Subcutaneous abdominal adipose tissue (tissue), 5 donors: ENCODE results near the gene LBP.

Source experiments
- H3K27ac ChIP-seq: one replicate; pipeline ENCODE4 v1.7.0; 2013; ENCODE audit warnings: low read depth, mild to moderate bottlenecking, inconsistent platforms, low read length, moderate library complexity
- H3K27me3 ChIP-seq, 5 donors: one replicate each; pipeline ENCODE4 v1.7.0; 2013; ENCODE audit warnings: low read length in 5 of 5, inconsistent platforms in 1 of 5; ENCODE audit not compliant: control insufficient read depth in 5 of 5, insufficient read depth in 4 of 5
- H3K36me3 ChIP-seq, 5 donors: one replicate each; pipeline ENCODE4 v1.7.0; 2013; ENCODE audit warnings: low read length in 5 of 5; ENCODE audit not compliant: control insufficient read depth in 5 of 5, insufficient read depth in 5 of 5
- H3K4me1 ChIP-seq, 5 donors: one replicate each; pipeline ENCODE4 v1.7.0; 2013; ENCODE audit warnings: low read length in 5 of 5, mild to moderate bottlenecking in 3 of 5, moderate library complexity in 1 of 5; ENCODE audit not compliant: control insufficient read depth in 5 of 5, insufficient read depth in 5 of 5
- H3K4me3 ChIP-seq, 5 donors: one replicate each; pipeline ENCODE4 v1.7.0; 2013; ENCODE audit warnings: low read length in 5 of 5, low read depth in 1 of 5
- H3K9ac ChIP-seq, 5 donors: one replicate each; pipeline ENCODE4 v1.7.0; 2013; ENCODE audit warnings: low read length in 5 of 5, mild to moderate bottlenecking in 4 of 5, moderate library complexity in 3 of 5
- H3K9me3 ChIP-seq, 5 donors: one replicate each; pipeline ENCODE4 v1.7.0; 2013; ENCODE audit warnings: low read length in 5 of 5; ENCODE audit not compliant: control insufficient read depth in 5 of 5
- donor health status: healthy.
- donor health status: healthy.
- donor health status: healthy.
- donor health status: healthy.
- donor health status: healthy.

The LBP gene

GRCh38 chr20:38423541-38423940 is 77.3 kb downstream of the LBP start:
- Histone ChIP-seq H3K9me3 (no peaks in the 10 kb centered on the region), H3K27ac (no peak overlapping the region), H3K4me1 (peaks cover 0 to 7% (median 3%) of the 10 kb centered on the region in 5 donors), H3K4me3 (no peak overlapping the region), H3K27me3 (no peaks in the 10 kb centered on the region), H3K9ac (no peak overlapping the region), H3K36me3 (peaks cover 21 to 99% (median 91%) of the 10 kb centered on the region in 5 donors)

DNA sequence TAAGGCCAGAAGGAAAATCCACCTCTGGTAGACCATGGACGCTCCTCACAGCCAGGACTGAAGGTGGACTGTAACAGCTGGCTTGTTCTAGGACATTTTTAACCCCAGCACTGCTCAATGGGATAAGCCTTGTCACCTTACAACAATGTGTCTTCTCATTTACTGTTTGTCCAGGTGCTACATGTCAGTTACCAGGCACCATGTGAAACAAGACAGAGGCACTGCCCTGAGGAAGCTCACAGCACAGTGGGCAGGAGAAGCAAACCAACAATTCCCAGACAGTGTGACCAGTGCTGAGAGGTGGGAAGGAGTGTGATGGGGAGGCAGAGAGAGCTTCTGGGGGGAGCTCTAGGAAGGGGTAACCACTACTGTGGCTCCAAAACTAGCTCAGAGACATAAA is 78.1 kb downstream of the LBP start:
- H3K4me1 ChIP-seq, result peaks cover 0 to 7% (median 2%) of the 10 kb centered on the region in 5 donors
- no peak overlapping the region for H3K27ac ChIP-seq
- H3K9ac ChIP-seq, result peak overlapping the region in 2 of 5 donors; percentile 32 to 50
- no peak overlapping the region for H3K4me3 ChIP-seq
- H3K9me3 ChIP-seq, result no peaks in the 10 kb centered on the region
- no peaks in the 10 kb centered on the region for H3K27me3 ChIP-seq
- H3K36me3 ChIP-seq, result peaks cover 21 to 99% (median 93%) of the 10 kb centered on the region in 5 donors

- Histone ChIP-seq H3K27ac (peak overlapping the region; percentile 44), H3K9ac (no peak overlapping the region), H3K4me3 (no peak overlapping the region), H3K4me1 (peaks cover 2 to 11% (median 4%) of the 10 kb centered on the region in 5 donors), H3K27me3 (no peaks in the 10 kb centered on the region), H3K36me3 (peaks cover 15 to 98% (median 88%) of the 10 kb centered on the region in 5 donors), H3K9me3 (no peaks in the 10 kb centered on the region)
These were observed 80.0 kb downstream of the LBP start for GRCh38 chr20:38426006-38426897.
